ENCODE data around the gene NKRF.

NKRF gene

GRCh38 chrX:119606280-119607017 lies at the start of gene NKRF:
Gene NKRF, minus strand, starts transcription at chrX:119606424.
- H3K4me3 ChIP-seq (ENCODE audit: low read length, poor library complexity, severe bottlenecking) = peak within 1 kb of the TSS; percentile 90

GRCh38 chrX:119655125-119655524 lies 48.9 kb upstream of the NKRF start:
- Histone ChIP-seq H3K9me3 (ENCODE audit: insufficient read depth, low read depth, low read length) (no peaks in the 10 kb centered on the region), H4K20me1 (ENCODE audit: insufficient read depth, low read length, poor library complexity, severe bottlenecking) (peaks cover 21% of the 10 kb centered on the region), H3K27me3 (ENCODE audit: insufficient read depth, low read length, poor library complexity, severe bottlenecking) (no peaks in the 10 kb centered on the region), H3K36me3 (ENCODE audit: insufficient read depth, low read length) (peaks cover 79% of the 10 kb centered on the region), H3K9me2 (replicated peaks; ENCODE audit: low read depth, low read length) (no peaks in the 10 kb centered on the region), H3K4me3 (ENCODE audit: low read length, poor library complexity, severe bottlenecking) (no peak overlapping the region), H3F3A (ENCODE audit: low read depth) (no peaks in the 10 kb centered on the region), H3K9ac (ENCODE audit: low read depth, low read length, poor library complexity, severe bottlenecking) (no peak overlapping the region), H3K79me2 (ENCODE audit: insufficient read depth, low read length) (peaks cover 14% of the 10 kb centered on the region; the same call in 1 of the 2 replicates), H3K4me1 (ENCODE audit: insufficient read depth, low read length, poor library complexity, severe bottlenecking) (no peaks in the 10 kb centered on the region), H2AFZ (ENCODE audit: low read length) (no peak overlapping the region), H3K4me2 (ENCODE audit: low read depth, low read length, poor library complexity, severe bottlenecking) (no peak overlapping the region)
- no peak for TF ChIP-seq CTCF (conservative IDR thresholded peaks at IDR 0.05; ENCODE audit: low read length)
- no peak for TF ChIP-seq EZH2phosphoT487 (IDR thresholded peaks at IDR 0.05; ENCODE audit: borderline replicate concordance)

More at GRCh38 chrX:119606280-119607017, at the start of gene NKRF:
- Histone ChIP-seq H3F3A (ENCODE audit: low read depth) (no peaks in the 10 kb centered on the region), H2AFZ (ENCODE audit: low read length) (peak within 1 kb of the TSS; percentile 90), H3K4me2 (ENCODE audit: low read depth, low read length, poor library complexity, severe bottlenecking) (peak within 1 kb of the TSS; percentile 85), H3K36me3 (ENCODE audit: insufficient read depth, low read length) (no peaks in the 10 kb centered on the region), H3K4me1 (ENCODE audit: insufficient read depth, low read length, poor library complexity, severe bottlenecking) (peaks cover 15% of the 10 kb centered on the region), H3K9me3 (ENCODE audit: insufficient read depth, low read depth, low read length) (no peaks in the 10 kb centered on the region), H4K20me1 (ENCODE audit: insufficient read depth, low read length, poor library complexity, severe bottlenecking) (peaks cover 25% of the 10 kb centered on the region), H3K79me2 (ENCODE audit: insufficient read depth, low read length) (peaks cover 45% of the 10 kb centered on the region), H3K9me2 (replicated peaks; ENCODE audit: low read depth, low read length) (no peaks in the 10 kb centered on the region), H3K27me3 (ENCODE audit: insufficient read depth, low read length, poor library complexity, severe bottlenecking) (no peaks in the 10 kb centered on the region), H3K9ac (ENCODE audit: low read depth, low read length, poor library complexity, severe bottlenecking) (peak within 1 kb of the TSS; percentile 84)
- no peak for TF ChIP-seq EZH2phosphoT487 (IDR thresholded peaks at IDR 0.05; ENCODE audit: borderline replicate concordance)
- TF ChIP-seq CTCF (conservative IDR thresholded peaks at IDR 0.05; ENCODE audit: low read length) = no peak

- Histone ChIP-seq H3K36me3 (ENCODE audit: insufficient read depth, low read length) (peaks cover 76% of the 10 kb centered on the region), H3K9ac (ENCODE audit: low read depth, low read length, poor library complexity, severe bottlenecking) (no peak overlapping the region), H3K9me3 (ENCODE audit: insufficient read depth, low read depth, low read length) (no peaks in the 10 kb centered on the region)
Observed at GRCh38 chrX:119654112-119654531, 47.9 kb upstream of the NKRF start.

More at GRCh38 chrX:119654112-119654531, 47.9 kb upstream of the NKRF start:
- no peaks in the 10 kb centered on the region for H3K9me2 ChIP-seq (replicated peaks; ENCODE audit: low read depth, low read length)
- H4K20me1 ChIP-seq (ENCODE audit: insufficient read depth, low read length, poor library complexity, severe bottlenecking) = peaks cover 24% of the 10 kb centered on the region
- H2AFZ ChIP-seq (ENCODE audit: low read length) = no peak overlapping the region
- H3K4me2 ChIP-seq (ENCODE audit: low read depth, low read length, poor library complexity, severe bottlenecking) = no peak overlapping the region
- peak; percentile 12; the same call in 1 of the 2 replicates for TF ChIP-seq CTCF (conservative IDR thresholded peaks at IDR 0.05; ENCODE audit: low read length)
- TF ChIP-seq EZH2phosphoT487 (IDR thresholded peaks at IDR 0.05; ENCODE audit: borderline replicate concordance) = no peak
- no peaks in the 10 kb centered on the region for H3K27me3 ChIP-seq (ENCODE audit: insufficient read depth, low read length, poor library complexity, severe bottlenecking)
- no peak overlapping the region for H3K4me3 ChIP-seq (ENCODE audit: low read length, poor library complexity, severe bottlenecking)
- H3F3A ChIP-seq (ENCODE audit: low read depth) = no peaks in the 10 kb centered on the region
- H3K4me1 ChIP-seq (ENCODE audit: insufficient read depth, low read length, poor library complexity, severe bottlenecking) = no peaks in the 10 kb centered on the region
- H3K79me2 ChIP-seq (ENCODE audit: insufficient read depth, low read length) = peaks cover 14% of the 10 kb centered on the region; the same call in 1 of the 2 replicates
